NOMO-1 treated with dmso at 0.1 percent for 144 hours (cell line): ENCODE measurements around the gene OR8S1.
"Not testable (repeated sequence)": the region's sequence is repeated elsewhere in the genome, so short reads cannot be mapped to it uniquely, and the experiment has no call there.

Experiments used
- DNase-seq: peaks from one replicate; lab custom pipeline; 2025; ENCODE audit not compliant: unreplicated experiment; lab: John Stamatoyannopoulos, UW

The OR8S1 gene

DNA sequence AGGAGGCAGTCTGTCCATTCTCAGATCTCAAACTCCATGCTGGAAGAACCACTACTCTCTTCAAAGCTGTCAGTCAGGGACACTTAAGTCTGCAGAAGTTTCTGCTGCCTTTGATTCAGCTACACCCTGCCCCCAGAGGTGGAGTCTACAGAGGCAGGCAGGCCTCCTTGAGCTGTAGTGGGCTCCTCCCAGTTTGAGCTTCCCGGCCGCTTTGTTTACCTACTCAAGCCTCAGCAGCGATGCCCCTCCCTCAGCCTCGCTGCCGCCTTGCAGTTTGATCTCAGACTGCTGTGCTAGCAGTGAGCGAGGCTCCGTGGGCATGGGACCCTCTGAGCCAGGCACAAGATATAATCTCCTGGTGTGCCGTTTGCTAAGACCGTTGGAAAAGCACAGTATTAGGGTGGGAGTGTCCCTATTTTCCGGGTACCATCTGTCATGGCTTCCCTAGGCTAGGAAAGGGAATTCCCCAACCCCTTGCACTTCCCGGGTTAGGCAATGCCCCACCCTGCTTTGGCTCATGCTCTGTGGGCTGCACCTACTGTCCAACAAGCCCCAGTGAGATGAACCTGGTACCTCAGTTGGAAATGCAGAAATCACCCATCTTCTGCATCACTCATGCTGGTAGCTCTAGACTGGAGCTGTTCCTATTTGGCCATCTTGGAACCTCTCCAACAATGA lies 28.4 kb downstream of the OR8S1 start:
- not testable (repeated sequence) for DNase-seq

- DNase-seq, result no peak
Measured at GRCh38 chr12:48556631-48557030, 31.2 kb downstream of the OR8S1 start.

GRCh38 chr12:48557919-48558318 lies 32.5 kb downstream of the OR8S1 start:
- DNase-seq, result no peak

DNA sequence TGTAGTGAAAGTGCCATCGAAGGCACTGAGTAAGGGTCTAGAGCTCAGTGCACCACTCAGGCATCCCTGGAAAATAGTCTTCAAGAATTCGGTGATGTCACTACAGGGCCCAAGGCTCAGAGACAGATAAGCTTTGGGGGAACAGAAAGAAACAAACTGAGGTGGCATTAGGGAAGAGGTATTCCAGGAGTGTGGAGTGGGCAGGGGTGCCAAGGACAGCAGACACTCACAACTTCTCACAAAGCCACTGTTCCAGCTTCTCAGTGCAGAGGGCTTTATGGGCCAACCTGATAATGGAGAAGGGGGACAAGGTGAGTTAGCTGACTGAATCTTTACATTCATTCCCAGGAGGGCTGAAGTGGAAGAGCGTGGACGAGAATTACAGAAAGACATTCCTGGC lies 42.3 kb downstream of the OR8S1 start:
- DNase-seq, result no peak

GRCh38 chr12:48569946-48570345 lies 44.5 kb downstream of the OR8S1 start, which contains the start of gene LALBA:
TSS of gene LALBA (minus strand) at chr12:48570046. CDS start at chr12:48570020, 26 bp downstream.
- DNase-seq, result no peak

- no peak for DNase-seq
Measured at GRCh38 chr12:48572326-48572725, 46.9 kb downstream of the OR8S1 start.
